ENCODE results near the gene PDE10A. TPM values are rescaled to one million over a fixed set of nuclear protein-coding genes. Genes with fewer than 3 reads are reported as not detected.
"Not testable (repeated sequence)": the region's sequence is repeated elsewhere in the genome, so short reads cannot be mapped to it uniquely, and the experiment has no call there.

PDE10A gene
- total RNA-seq, 1 donor from 2014 or later, result 6.0 TPM

- Histone ChIP-seq H3K4me1 (no peaks in the 10 kb centered on the region), H3K36me3 (no peaks in the 10 kb centered on the region), H3K9me3 (no peaks in the 10 kb centered on the region), H3K27me3 (no peaks in the 10 kb centered on the region), H3K4me3 (no peak overlapping the region), H3K27ac (no peak overlapping the region)
- DNase-seq (no peak), ATAC-seq (no peak)
- no peak for TF ChIP-seq CTCF (IDR thresholded peaks at IDR 0.05)
- intact Hi-C loops (cut with DNase I), result no loop called here
Measured at GRCh38 chr6:165515963-165516624, 146.9 kb downstream of the PDE10A start.

- intact Hi-C loops (cut with DNase I), result no loop called here
- H3K4me3 ChIP-seq, result no peak overlapping the region
- no peak for DNase-seq
- no peaks in the 10 kb centered on the region for H3K4me1 ChIP-seq
- H3K27ac ChIP-seq, result no peak overlapping the region
- no peaks in the 10 kb centered on the region for H3K27me3 ChIP-seq
- TF ChIP-seq CTCF (IDR thresholded peaks at IDR 0.05), result no peak
- no peak for ATAC-seq
- no peaks in the 10 kb centered on the region for H3K36me3 ChIP-seq
- H3K9me3 ChIP-seq, result no peaks in the 10 kb centered on the region
Measured at GRCh38 chr6:165514621-165515020, 148.4 kb downstream of the PDE10A start.

- H3K36me3 ChIP-seq, result no peaks in the 10 kb centered on the region
- H3K4me1 ChIP-seq, result no peaks in the 10 kb centered on the region
- intact Hi-C loops (cut with DNase I), result no loop called here
- no peaks in the 10 kb centered on the region for H3K27me3 ChIP-seq
- TF ChIP-seq CTCF (IDR thresholded peaks at IDR 0.05), result no peak
- DNase-seq (no peak), ATAC-seq (no peak)
- H3K27ac ChIP-seq, result no peak overlapping the region
- H3K9me3 ChIP-seq, result no peaks in the 10 kb centered on the region
- H3K4me3 ChIP-seq, result no peak overlapping the region
Measured at GRCh38 chr6:165511807-165512206, 151.2 kb downstream of the PDE10A start.

GRCh38 chr6:165508321-165508869 is 154.6 kb downstream of the PDE10A start:
- ATAC-seq (no peak), DNase-seq (no peak)
- intact Hi-C loops (cut with DNase I), result no loop called here
- Histone ChIP-seq H3K4me3 (no peak overlapping the region), H3K9me3 (no peaks in the 10 kb centered on the region), H3K4me1 (no peaks in the 10 kb centered on the region), H3K27me3 (no peaks in the 10 kb centered on the region), H3K27ac (no peak overlapping the region), H3K36me3 (no peaks in the 10 kb centered on the region)
- no peak for TF ChIP-seq CTCF (IDR thresholded peaks at IDR 0.05)

- no peak for DNase-seq
- ATAC-seq, result no peak
- Histone ChIP-seq H3K36me3 (no peaks in the 10 kb centered on the region), H3K9me3 (no peaks in the 10 kb centered on the region), H3K4me1 (no peaks in the 10 kb centered on the region), H3K27me3 (no peaks in the 10 kb centered on the region), H3K4me3 (no peak overlapping the region), H3K27ac (no peak overlapping the region)
- intact Hi-C loops (cut with DNase I), result no loop called here
- TF ChIP-seq CTCF (IDR thresholded peaks at IDR 0.05), result no peak
Measured at GRCh38 chr6:165506657-165507056, 156.4 kb downstream of the PDE10A start.

- H3K27me3 ChIP-seq; ATAC-seq; H3K4me1 ChIP-seq; intact Hi-C loops (cut with DNase I); H3K36me3 ChIP-seq; H3K9me3 ChIP-seq; DNase-seq; H3K27ac ChIP-seq; H3K4me3 ChIP-seq: not testable (repeated sequence)
Measured at GRCh38 chr6:165500214-165500907, 162.7 kb downstream of the PDE10A start.

Measured in upper lobe of right lung (tissue), 1 donor.